HG03460 (cell line): ENCODE data around the gene FAM13A.
"Not testable (repeated sequence)": the region's sequence is repeated elsewhere in the genome, so short reads cannot be mapped to it uniquely, and the experiment has no call there.

Experiments
- ATAC-seq: cut with Tn5 transposase; IDR thresholded peaks from one replicate; pipeline ENCODE4 v1.9.1; 2021; ENCODE audit not compliant: unreplicated experiment

The FAM13A gene

DNA sequence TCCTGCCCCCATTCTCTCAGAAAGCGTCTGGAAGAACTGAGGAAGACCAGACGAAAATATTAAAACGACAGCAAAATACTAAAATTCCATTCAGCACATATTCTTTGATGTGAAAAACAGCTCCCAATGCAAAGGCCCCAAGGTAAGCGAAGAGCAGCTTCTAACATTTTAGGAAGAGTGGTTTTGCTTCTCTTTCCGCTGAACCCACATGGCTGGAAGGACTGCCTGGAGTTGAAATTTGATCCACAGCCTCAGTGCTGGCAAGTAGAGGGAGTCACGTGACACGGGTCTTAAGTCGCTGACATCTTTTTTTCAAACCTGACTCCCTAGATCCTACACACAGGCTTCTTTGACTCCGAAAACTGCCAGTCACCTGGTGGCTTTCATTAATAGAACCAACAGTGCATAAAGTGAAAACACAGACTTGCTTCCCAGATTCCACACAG, at the start of gene FAM13A:
Gene FAM13A (minus strand): TSS at position 233 of the 446 bp plus-strand sequence. CDS start 221 bp downstream, at position 12.
- peak; percentile 73 for ATAC-seq

- ATAC-seq, result no peak
Observed at GRCh38 chr4:89105726-89106125, 48.7 kb upstream of the FAM13A start.

DNA sequence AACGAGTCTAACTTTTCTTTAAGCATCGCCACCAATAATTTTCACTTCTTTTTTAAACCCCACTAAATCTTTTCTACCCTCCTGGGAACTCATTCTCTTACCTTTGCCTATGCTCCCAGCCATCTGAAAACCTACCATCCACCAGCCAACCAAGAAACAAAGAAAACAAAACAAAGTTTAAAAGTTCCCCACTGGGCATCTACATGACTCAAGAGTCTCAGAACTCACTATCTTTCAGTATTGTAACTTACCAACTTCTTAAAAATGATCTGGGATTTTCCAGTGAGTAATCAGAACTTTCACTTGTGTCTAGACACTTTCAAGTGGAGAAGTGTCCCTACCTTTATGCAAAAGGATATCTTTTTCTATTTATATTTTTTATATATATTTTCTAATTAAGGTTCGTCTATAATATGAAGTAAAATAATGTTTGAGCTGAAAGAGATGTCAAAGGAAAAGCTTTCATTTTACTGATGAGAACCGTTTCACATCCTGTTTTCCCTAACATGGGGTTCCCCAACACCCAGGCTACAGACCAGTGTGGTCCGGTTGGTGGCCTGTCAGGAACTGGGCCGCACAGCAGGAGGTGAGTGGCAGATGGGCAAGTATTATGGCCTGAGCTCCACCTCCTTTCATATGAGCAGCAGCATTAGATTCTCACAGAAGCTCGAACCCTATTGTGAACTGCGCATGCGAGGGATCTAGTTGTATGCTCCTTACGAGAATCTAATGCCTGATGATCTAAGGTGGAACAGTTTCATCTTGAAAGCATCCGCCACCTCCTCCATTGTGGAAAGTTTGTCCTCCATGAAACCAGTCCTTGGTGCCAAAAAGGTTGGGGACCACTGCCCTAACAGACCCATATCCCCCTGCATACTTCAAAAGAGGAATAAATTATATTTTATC, 44.5 kb upstream of the FAM13A start:
- ATAC-seq, result peak; percentile 93

GRCh38 chr4:89100853-89101252, 43.9 kb upstream of the FAM13A start:
- peak; percentile 14 for ATAC-seq

DNA sequence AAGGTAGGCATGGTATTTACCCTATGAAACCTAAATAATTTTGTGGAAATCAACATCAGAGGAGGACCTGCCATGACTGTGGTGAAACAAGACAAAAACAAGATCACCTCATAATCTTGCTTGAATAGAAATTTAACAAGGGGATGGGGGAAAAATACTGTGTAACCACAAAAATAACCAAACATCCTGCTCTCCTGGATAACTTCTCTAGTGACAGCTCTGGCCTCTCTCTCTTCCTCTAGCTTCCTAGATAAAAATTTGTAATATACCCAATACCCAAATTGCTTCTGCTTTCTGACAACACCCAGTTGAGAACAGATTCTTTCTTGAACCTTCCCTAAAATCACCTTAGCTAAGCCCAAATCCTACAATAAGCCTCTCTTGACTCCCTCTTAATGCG, 42.5 kb upstream of the FAM13A start:
- no peak for ATAC-seq

DNA sequence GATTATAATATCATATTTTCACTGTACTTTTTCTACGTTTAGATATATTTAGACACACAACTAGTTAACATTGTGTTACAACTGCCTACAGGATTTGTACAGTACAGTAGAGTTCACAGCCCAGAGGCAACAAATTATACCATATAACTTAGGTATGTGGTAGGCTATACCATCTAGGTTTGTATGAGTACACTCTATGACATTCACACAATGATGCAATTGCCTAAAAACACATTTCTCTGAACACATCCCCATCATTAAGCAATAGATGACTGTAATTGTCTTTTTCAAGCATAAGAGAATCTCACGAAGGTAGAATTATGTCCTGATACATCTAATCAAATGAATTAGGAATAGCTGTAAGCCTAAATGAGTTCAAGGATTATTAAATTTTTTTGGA, 42.0 kb upstream of the FAM13A start:
- no peak for ATAC-seq

GRCh38 chr4:89078300-89078699, 21.3 kb upstream of the FAM13A start:
- no peak for ATAC-seq

DNA sequence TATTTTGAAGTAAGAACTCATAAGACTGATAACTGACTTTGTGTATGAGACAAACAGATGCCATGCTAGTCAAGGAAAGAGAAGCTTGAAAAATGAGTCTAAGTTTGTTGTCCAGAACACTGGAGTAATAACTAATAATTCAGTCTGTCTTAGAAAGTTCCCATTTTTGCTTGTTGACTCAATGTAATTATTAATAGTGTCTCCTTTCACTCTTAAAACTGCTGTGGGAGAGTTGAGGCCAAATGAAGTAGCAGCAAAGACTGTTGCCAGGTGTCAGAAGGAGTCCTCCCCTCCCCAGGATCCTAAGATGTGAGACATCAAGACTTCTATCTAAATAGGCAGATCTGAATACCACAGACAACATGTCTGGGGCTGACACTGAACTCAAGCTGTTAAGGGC, 20.8 kb upstream of the FAM13A start:
- ATAC-seq, result no peak

GRCh38 chr4:89072921-89073320, 15.9 kb upstream of the FAM13A start:
- no peak for ATAC-seq

DNA sequence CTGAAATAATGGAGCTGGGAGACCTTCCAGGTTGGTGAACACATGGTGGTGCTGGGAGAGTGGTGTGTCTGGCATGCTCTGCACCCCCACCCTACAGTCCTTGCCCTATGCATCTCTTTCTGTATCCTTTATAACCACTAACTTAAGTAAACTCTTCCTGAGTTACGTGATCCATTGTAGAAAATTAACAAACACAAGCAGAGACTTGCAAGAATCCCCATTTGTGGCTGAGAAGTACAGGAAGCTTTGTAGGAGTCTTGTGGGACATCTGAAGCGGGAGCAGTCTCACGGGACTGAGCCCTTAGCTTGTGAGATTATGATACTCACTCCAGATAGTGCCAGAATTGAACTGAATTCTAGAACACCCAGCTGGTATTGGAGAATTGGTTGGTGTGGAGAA, 14.3 kb upstream of the FAM13A start:
- ATAC-seq, result no peak

GRCh38 chr4:89070041-89070440, 13.1 kb upstream of the FAM13A start:
- ATAC-seq, result peak; percentile 56

- ATAC-seq, result peak; percentile 83
Observed at GRCh38 chr4:89069481-89069880, 12.5 kb upstream of the FAM13A start.

DNA sequence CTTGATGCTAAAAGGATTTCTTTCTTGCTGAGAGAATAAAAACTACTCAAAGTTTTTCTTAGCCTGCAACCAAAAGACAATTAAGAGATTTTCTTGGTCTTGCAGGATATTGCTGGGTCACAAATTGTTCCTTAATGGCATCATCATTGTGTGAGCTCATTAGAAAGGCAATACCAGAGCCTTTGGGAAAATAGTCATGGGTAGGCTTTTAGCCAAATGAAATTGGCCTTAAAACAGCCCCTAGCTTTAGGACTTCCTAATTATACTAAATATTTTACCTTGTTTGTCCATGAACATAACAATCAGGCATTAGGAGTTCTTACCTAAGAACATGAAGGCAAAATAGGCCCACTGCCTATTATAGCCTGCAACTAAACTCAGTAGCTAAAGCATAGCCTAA, 10.4 kb upstream of the FAM13A start:
- no peak for ATAC-seq

GRCh38 chr4:89064848-89065247, 7.9 kb upstream of the FAM13A start:
- no peak for ATAC-seq

DNA sequence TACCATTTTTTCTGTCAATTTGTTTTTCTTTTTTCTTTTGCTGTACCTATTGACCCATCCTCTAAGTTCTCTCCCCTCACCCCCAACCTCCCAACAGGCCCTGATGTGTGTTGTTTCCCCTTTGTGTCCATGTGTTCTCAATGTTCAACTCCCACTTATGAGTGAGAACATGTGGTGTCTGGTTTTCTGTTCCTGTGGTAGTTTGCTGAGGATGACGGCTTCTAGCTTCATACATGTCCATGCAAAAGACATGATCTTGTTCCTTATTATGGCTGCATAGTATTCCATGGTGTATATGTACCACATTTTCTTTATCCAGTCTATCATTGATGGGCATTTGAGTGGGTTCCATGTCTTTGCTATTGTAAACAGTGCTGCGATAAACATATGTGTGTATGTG, 859 bp upstream of the FAM13A start:
- not testable (repeated sequence) for ATAC-seq

DNA sequence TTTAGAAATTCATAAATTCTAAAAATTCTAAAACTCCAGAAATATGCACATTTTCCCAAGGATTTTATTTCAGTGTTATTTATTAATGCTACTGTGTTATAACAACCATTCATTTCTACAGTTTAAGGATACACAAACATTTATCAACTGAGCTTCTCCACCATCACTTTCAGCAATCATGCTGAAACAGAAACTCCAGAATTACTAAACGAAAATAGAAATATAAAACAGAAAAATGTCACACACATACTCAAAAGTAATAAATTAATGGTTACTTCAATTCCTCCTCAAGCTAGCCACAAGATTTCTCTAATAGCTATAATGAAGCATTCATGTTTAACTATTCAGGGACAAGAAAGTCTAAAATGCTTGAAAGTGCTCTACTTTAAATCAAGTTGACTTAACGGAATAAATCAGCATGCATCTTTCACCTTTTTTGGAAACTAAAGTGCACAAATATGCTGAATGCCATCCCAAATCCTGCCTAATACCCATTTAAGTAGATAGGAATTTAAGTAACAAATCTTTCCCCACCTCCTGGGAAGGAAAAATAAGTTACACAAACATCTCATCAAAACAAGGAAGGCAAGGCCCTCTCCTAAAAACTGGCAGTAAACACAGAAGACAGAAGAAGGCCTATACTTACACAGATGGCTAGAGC, 563 bp downstream of the FAM13A start:
- ATAC-seq, result peak; percentile 38

GRCh38 chr4:89055157-89056080, 1.6 kb downstream of the FAM13A start:
- no peak for ATAC-seq

- no peak for ATAC-seq
Observed at GRCh38 chr4:89054627-89055026, 2.4 kb downstream of the FAM13A start.

DNA sequence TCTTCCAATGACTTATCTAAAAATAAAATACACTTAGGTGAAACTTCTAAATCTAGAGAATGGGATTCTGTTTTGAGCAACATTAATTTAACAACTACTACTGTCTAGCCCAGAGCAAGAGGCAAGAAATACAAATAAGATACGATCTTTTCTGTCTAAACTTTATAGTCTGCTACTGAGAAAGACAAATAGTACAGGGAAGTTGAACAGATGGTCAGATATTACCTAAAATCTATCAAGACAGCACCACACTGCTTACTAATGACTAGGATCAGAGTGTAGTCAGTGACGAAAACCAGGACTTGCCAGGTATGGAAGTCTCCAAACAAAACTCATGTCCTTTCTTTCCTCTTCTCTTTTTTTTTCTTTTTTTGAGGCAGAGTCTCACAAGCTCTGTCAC, 7.1 kb downstream of the FAM13A start:
- ATAC-seq, result no peak

GRCh38 chr4:89048906-89049601, 7.9 kb downstream of the FAM13A start:
- no peak for ATAC-seq
